ENCODE results near the gene P3H2.
A peak's percentile ranks its signal among the peaks of the same experiment; 100 is the strongest.

The P3H2 gene

GRCh38 chr3:190019006-190019405 lies 101.7 kb downstream of the P3H2 start:
- no peak overlapping the region for H3K4me3 ChIP-seq (ENCODE audit: low read depth, low read length)
- in situ Hi-C loops (cut with HindIII; ENCODE audit: low sequenced_read_pairs): no loop called here
- no peak for TF ChIP-seq CTCF (IDR thresholded peaks at IDR 0.05; ENCODE audit: low read depth, low read length, missing control alignments)
- no peak for DNase-seq (ENCODE audit: low read depth)

GRCh38 chr3:190018460-190018859 lies 102.2 kb downstream of the P3H2 start:
- no peak for TF ChIP-seq CTCF (IDR thresholded peaks at IDR 0.05; ENCODE audit: low read depth, low read length, missing control alignments)
- no peak for DNase-seq (ENCODE audit: low read depth)
- in situ Hi-C loops (cut with HindIII; ENCODE audit: low sequenced_read_pairs): no loop called here
- no peak overlapping the region for H3K4me3 ChIP-seq (ENCODE audit: low read depth, low read length)

GRCh38 chr3:190017521-190018288 lies 103.0 kb downstream of the P3H2 start:
- peak; percentile 72 for DNase-seq (ENCODE audit: low read depth)
- peak; percentile 52 for TF ChIP-seq CTCF (IDR thresholded peaks at IDR 0.05; ENCODE audit: low read depth, low read length, missing control alignments)
- no peak overlapping the region for H3K4me3 ChIP-seq (ENCODE audit: low read depth, low read length)
- in situ Hi-C loops (cut with HindIII; ENCODE audit: low sequenced_read_pairs): no loop called here

- in situ Hi-C loops (cut with HindIII; ENCODE audit: low sequenced_read_pairs): no loop called here
- no peak for TF ChIP-seq CTCF (IDR thresholded peaks at IDR 0.05; ENCODE audit: low read depth, low read length, missing control alignments)
- no peak overlapping the region for H3K4me3 ChIP-seq (ENCODE audit: low read depth, low read length)
- DNase-seq (ENCODE audit: low read depth): no peak
Observed at GRCh38 chr3:190016966-190017365, 103.7 kb downstream of the P3H2 start.

GRCh38 chr3:190014940-190015339 lies 105.8 kb downstream of the P3H2 start:
- in situ Hi-C loops (cut with HindIII; ENCODE audit: low sequenced_read_pairs): no loop called here

More at GRCh38 chr3:190014940-190015339, 105.8 kb downstream of the P3H2 start:
- H3K4me3 ChIP-seq (ENCODE audit: low read depth, low read length): no peak overlapping the region
- TF ChIP-seq CTCF (IDR thresholded peaks at IDR 0.05; ENCODE audit: low read depth, low read length, missing control alignments): no peak
- DNase-seq (ENCODE audit: low read depth): no peak
